ENCODE data around the gene POT1. TPM values are rescaled to one million over a fixed set of nuclear protein-coding genes. Genes with fewer than 3 reads are reported as not detected.

POT1 gene
- total and polyA plus RNA-seq, 2 of the 8 experiments (the other 6 are each of a cell fraction or from before 2014, with no cell fraction given): 13.1 to 22.8 TPM

DNA sequence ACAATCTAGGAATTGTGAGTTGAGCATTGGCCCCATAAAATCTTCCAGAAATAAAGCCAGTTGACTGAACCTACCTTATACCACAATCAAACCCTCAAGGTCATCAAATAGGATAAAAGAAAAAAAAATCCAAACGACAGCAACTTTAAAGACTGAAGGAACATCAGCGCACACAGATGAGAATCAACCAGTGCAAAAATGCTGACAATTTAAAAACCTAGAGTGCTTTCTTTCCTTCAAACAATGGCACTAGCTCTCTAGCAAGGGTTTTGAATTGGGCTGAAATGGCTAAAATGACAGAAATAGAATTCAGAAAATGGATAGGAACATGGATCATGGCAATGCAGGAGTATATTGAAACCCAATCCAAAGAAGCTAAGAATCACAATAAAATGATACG is 16.1 kb upstream of the POT1 start (continued):
- TF ChIP-seq HDAC6 (IDR thresholded peaks at IDR 0.05; ENCODE audit: low read depth, low read length) (no peak), RNF2 (IDR thresholded peaks at IDR 0.05; ENCODE audit: borderline replicate concordance, low read depth, low read length, missing control alignments, poor library complexity, severe bottlenecking) (no peak)
